Stimulated activated memory B cell treated with anti-CD40 and anti-IgM and Interleukin-4, amounts not matched to agents 10 μg/mL and 1 μg/mL and 100 μg/mL, for 72 hours (primary cell): Measurements from ENCODE around the gene CGNL1.
A peak's percentile ranks its signal among the peaks of the same experiment; 100 is the strongest.

Source experiments
- ATAC-seq: fragments of 150-1000 bp; cut with Tn5 transposase; 2 replicates; pipeline ENCODE4 v1.10.0; 2021
- H3K27ac Mint-ChIP-seq: one replicate; pipeline ENCODE4 v1.8.0; 2022; ENCODE audit warnings: mild to moderate bottlenecking, mixed read lengths
- H3K27me3 Mint-ChIP-seq: one replicate; pipeline ENCODE4 v1.8.0; 2022; ENCODE audit warnings: mixed read lengths
- H3K36me3 Mint-ChIP-seq: one replicate; pipeline ENCODE4 v1.8.0; 2022; ENCODE audit warnings: mixed read lengths
- H3K4me1 Mint-ChIP-seq: one replicate; pipeline ENCODE4 v1.8.0; 2022; ENCODE audit warnings: mixed read lengths
- H3K4me3 Mint-ChIP-seq: one replicate; pipeline ENCODE4 v1.8.0; 2022; ENCODE audit warnings: mild to moderate bottlenecking, moderate library complexity, mixed read lengths
- H3K9me3 Mint-ChIP-seq: one replicate; pipeline ENCODE4 v1.8.0; 2022; ENCODE audit warnings: mixed read lengths

The CGNL1 gene

DNA sequence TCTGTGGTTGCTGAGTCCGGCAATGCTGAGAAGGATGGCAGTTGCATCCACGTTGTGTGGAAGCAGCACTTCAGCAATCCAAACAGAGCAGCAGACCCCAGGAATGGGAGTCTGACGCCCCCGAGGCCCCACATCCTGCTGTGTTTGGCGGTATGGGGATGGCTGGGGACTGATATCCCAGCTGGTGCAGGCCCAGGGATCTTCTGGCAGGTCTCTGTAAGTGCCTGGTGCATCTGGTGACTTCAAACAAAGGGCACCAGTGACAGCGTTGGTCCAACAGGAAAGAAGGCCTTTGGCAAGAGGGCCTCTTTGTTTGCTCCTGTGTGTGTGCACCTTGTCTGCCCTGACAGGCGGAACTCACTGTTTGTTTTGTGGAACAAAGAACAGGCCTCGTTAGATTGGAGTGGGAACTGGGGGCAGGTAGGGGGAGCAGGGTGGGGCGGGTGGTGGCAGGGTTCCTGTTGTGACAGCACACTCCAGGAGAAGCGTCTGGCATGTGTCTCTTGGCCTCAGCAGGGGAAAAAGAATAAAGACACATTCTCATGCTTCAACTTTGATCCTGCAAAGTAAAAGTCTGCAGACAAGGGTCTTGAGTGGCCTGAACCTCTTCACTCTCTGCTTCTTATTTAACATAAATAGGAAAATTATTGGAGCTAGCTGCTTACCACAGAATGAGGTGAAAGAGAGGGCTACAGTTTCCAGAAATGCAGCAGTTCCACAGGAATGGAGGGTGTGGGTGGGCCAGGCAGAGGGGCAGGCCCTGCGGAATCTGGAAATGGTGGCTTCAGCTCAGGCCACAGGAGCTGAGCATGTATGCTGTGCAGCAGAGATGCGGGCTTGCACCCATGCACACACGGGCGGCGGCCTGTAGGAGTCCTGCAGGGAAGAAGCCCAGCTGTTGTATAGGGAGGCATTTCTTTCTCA lies 120.9 kb downstream of the CGNL1 start:
- Mint-ChIP-seq H3K27me3 (no peaks in the 10 kb centered on the region), H3K36me3 (no peaks in the 10 kb centered on the region), H3K27ac (no peak overlapping the region), H3K9me3 (no peaks in the 10 kb centered on the region), H3K4me1 (peaks cover 8% of the 10 kb centered on the region), H3K4me3 (no peak overlapping the region)
- ATAC-seq: no peak

DNA sequence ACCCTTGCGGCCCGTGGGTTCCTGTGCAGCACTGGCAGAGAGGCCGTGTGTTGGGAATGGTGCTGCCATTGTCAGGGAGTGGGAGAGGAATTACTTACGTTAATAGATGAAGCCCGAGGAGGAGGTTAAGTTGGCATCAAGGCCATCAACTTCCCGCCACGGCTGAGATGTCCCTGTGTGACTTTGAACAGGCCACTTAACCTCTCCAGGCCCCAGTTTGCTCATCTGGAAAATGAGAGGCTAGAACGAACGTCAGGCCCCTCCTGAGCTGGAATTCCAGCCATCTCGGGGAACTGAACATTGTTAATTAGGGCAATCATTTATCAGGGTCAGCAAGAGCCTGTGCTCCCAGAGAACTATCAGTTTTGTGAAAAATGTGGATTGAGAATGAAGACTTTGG lies 124.0 kb downstream of the CGNL1 start:
- H3K36me3 Mint-ChIP-seq: no peaks in the 10 kb centered on the region
- H3K4me1 Mint-ChIP-seq: no peaks in the 10 kb centered on the region
- no peaks in the 10 kb centered on the region for H3K27me3 Mint-ChIP-seq
- no peak overlapping the region for H3K27ac Mint-ChIP-seq
- H3K4me3 Mint-ChIP-seq: no peak overlapping the region
- ATAC-seq: no peak
- H3K9me3 Mint-ChIP-seq: no peaks in the 10 kb centered on the region

DNA sequence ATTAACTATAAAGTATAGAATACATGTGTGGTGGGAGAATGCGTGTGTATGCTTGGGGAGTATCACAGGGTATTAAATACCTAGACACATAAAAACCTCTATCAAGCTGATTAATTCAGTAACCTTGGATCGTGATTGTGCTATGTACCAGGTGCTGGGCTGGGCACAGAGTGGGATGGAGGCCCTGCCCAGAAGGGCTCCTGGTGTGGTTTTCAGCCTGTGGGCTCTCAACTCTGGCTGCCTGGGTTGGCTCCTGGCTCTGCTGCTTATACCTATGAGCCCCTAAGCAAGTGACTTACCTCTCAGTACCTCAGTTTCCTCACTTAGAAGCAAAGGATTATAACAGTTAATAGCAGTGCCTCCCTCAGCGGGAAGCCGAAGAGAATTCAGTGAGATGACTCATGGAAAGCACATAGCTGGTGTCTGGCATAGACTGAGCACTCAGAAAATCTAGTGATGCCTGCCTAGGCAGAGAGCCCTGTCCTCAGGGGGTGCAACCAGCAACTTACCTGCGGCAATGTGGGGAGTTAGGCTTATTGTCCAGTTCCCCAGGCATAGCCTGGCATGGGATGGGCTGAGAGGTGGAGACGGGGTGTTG lies 124.8 kb downstream of the CGNL1 start:
- Mint-ChIP-seq H3K9me3 (no peaks in the 10 kb centered on the region), H3K27ac (no peak overlapping the region), H3K4me3 (no peak overlapping the region), H3K27me3 (no peaks in the 10 kb centered on the region), H3K36me3 (no peaks in the 10 kb centered on the region), H3K4me1 (no peaks in the 10 kb centered on the region)
- no peak for ATAC-seq

DNA sequence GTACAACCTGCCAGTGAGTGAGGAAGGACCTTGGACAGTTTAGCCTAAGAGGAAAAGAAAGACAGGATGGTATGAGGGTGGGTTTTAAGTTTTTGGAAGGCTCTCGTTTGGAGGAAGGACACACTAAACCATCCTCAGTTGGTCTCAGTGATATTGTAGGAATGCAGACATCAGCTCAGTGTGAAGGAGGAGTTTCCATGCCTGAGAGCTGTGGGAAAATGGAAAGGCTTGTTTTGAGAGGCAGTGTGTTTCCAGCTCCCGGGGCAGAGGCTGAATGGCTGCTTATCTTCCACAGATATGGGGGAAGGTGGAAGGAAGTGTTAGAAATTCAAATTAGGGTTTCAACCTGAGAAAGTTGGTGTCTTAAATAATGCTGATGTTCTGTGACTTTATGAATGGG lies 125.8 kb downstream of the CGNL1 start:
- no peak overlapping the region for H3K27ac Mint-ChIP-seq
- no peak for ATAC-seq
- no peaks in the 10 kb centered on the region for H3K36me3 Mint-ChIP-seq

DNA sequence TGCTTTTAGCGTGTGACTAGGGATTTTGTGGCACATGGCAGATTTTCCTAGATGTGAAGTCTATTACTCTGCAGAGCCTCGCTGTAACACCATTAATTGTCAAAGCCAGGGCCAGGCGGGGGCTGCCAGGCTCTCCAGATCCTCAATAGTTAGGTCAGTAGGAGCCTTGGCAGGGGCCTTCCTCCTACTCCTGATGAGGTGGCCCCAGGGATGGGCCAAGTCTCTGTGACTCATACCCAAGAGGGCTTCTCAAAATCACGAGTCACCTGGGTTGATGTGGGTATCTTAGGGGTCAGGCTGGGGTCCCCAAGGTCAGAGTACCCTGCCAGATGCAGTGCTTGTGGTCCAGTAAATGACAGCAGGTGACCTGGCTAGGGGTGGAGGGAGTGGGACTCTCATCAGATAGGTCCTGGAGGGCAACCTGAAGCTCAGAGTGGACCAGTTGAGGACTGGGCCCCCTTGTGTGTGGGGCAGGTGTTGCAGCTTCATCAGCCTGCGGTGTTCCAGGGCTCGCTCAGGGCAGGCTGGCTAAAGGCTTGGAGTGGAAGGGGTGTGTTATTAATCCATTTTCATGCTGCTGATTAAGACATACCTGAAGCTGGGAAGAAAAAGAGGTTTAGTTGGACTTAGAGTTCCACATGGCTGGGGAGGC lies 126.9 kb downstream of the CGNL1 start:
- Mint-ChIP-seq H3K36me3 (no peaks in the 10 kb centered on the region), H3K4me3 (no peak overlapping the region), H3K4me1 (no peaks in the 10 kb centered on the region), H3K27ac (no peak overlapping the region), H3K27me3 (no peaks in the 10 kb centered on the region), H3K9me3 (no peaks in the 10 kb centered on the region)
- no peak for ATAC-seq

More for the DNA sequence above, 125.8 kb downstream of the CGNL1 start:
- Mint-ChIP-seq H3K4me3 (no peak overlapping the region), H3K4me1 (no peaks in the 10 kb centered on the region), H3K9me3 (no peaks in the 10 kb centered on the region), H3K27me3 (no peaks in the 10 kb centered on the region)

DNA sequence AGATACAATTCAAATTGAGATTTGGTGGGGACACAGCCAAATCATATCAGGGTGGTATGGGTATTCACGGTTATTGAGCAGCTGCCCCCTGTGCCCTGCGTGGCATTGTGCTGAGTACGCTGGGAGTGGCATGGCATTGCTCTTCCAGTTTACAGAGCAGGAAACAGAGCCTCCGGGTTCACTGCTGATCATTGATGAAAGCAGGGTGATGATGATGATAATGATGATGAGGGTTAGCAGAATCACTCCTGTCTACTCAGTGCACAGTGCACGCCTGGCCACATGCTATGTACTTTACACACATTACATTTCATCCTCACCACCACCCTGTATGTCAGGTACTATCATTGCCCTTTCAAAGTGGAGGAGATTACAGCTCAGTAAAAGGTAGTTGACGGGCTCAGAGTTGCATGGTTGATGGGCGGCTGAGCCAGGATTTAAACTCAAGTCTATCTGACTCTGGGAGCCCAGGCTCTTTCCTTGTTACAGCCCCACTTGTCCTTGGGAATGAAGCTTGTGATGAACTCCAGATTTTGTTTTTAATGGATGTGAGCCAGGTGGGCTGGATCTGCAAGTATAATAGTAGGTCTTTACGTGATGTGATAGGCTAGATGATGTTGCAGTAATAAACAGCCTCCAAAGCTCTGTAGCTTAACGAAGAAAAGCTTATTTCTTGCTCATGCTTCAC lies 127.8 kb downstream of the CGNL1 start:
- no peak overlapping the region for H3K27ac Mint-ChIP-seq
- no peak for ATAC-seq
- H3K4me1 Mint-ChIP-seq: peaks cover 7% of the 10 kb centered on the region
- no peaks in the 10 kb centered on the region for H3K36me3 Mint-ChIP-seq
- H3K4me3 Mint-ChIP-seq: no peak overlapping the region
- H3K9me3 Mint-ChIP-seq: no peaks in the 10 kb centered on the region
- H3K27me3 Mint-ChIP-seq: no peaks in the 10 kb centered on the region

DNA sequence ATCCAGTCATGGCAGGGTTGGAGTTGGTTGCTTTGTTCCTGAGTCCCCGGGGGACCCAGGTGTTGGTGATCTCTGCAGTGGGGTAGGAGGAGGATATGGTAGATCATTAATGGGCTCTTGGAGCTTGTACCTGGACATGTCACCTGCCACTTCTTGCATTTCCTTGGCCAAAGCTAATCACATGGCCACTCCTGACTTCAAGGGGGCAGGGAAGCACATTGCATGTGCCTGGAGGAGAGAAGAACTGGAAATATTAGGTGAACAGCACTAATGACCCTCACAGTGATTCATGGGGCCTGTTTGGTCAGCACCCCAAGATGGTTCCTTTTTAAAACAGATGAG lies 128.3 kb downstream of the CGNL1 start:
- H3K27me3 Mint-ChIP-seq: no peaks in the 10 kb centered on the region
- no peaks in the 10 kb centered on the region for H3K36me3 Mint-ChIP-seq
- H3K4me1 Mint-ChIP-seq: peaks cover 12% of the 10 kb centered on the region
- no peaks in the 10 kb centered on the region for H3K9me3 Mint-ChIP-seq
- H3K4me3 Mint-ChIP-seq: no peak overlapping the region
- H3K27ac Mint-ChIP-seq: no peak overlapping the region
- no peak for ATAC-seq

DNA sequence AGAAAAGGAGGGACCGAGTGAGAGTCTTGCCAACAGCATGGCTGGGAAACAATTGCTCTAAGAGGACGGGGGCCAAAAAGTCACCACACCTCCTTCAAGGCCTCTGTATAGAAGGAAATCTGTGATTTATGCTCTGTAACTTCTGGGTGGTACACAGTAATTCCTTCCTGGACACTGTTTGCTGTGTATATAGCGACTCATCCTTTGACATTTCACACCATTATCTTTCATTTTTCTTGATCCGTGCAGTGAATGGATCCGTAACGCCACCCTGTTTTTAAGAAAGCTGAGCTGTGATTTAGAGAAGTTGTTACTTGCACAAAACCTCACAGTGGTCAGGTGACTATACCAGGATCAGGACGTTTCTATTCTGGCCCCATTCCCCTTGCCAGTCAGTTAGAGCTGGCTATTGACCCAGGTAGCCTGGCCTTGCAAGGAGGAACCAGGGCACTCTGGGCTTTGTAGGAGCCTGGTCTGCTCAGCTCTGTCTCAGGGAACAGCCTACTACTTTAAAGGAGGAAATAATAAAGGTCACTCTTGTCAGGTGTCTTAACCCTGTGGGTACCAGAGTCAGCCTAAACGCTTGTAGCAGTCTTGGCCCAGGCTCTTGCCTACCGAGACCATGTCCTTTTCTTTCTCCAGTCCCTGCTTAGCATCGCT lies 128.9 kb downstream of the CGNL1 start:
- no peak overlapping the region for H3K27ac Mint-ChIP-seq
- H3K4me1 Mint-ChIP-seq: peaks cover 18% of the 10 kb centered on the region
- H3K4me3 Mint-ChIP-seq: no peak overlapping the region
- H3K9me3 Mint-ChIP-seq: no peaks in the 10 kb centered on the region
- no peaks in the 10 kb centered on the region for H3K27me3 Mint-ChIP-seq
- no peaks in the 10 kb centered on the region for H3K36me3 Mint-ChIP-seq
- no peak for ATAC-seq

DNA sequence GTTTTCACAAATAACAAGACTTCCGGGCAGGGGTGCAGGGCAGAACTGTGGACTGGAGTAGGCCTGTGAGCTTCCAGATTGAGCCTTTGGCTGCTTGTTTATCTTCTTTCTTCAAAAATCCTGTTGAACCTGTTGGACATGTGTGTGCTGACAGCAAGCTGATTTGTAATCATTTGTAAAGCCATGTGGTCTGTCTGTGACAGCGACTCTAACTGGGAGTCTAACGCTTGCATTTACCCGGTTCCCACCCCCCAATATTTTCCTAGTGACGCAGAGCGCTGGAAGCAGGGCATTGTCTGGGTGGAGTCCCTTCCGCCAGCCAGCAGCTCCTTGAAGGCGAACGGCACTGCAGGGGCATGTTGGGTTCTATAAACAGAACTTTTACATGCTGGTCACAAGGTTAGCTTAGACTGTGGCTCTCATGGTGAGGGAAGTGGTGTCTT lies 129.7 kb downstream of the CGNL1 start:
- Mint-ChIP-seq H3K4me1 (peaks cover 21% of the 10 kb centered on the region), H3K36me3 (no peaks in the 10 kb centered on the region), H3K27ac (no peak overlapping the region), H3K27me3 (no peaks in the 10 kb centered on the region), H3K4me3 (no peak overlapping the region), H3K9me3 (no peaks in the 10 kb centered on the region)
- ATAC-seq: no peak

DNA sequence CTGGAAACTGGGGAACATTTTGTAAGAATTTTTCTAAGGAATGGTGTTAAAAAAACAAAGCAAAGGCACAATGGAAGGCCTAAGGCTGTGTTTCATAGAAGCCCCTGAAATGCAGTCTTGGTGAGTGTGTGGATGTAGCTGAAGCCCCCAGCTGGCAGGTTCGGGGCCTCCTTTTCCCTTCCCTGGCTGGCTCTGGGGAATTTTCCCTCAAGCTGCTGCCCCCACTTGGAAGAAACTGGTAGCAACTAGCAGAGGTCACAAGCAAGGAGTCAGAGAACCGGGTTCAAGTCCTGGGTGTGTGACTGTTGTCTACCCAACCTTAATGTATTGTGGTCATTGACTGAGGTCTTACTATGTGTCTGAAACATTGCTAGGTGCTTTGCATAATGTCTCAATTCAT lies 130.1 kb downstream of the CGNL1 start:
- H3K27me3 Mint-ChIP-seq: no peaks in the 10 kb centered on the region
- no peaks in the 10 kb centered on the region for H3K9me3 Mint-ChIP-seq
- no peaks in the 10 kb centered on the region for H3K36me3 Mint-ChIP-seq
- ATAC-seq: no peak
- peaks cover 21% of the 10 kb centered on the region for H3K4me1 Mint-ChIP-seq
- no peak overlapping the region for H3K4me3 Mint-ChIP-seq
- no peak overlapping the region for H3K27ac Mint-ChIP-seq

DNA sequence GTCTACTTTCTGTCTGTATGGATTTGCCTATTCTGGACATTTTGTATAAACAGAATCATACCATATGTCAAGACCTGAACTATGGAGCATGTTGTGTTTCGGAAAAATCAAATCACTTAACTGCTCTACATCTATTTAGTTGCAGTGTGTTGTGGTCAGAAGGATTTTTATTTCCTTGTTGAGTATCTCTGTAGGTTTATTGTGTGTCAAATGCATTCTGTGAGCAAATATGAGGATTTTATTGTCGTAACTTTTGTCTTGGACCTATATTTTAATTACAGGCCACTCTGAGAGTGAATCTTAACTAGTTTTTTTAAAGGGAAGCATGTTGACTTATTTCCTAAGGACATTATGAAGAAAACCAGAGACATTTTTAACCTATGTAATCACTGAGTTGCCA lies 130.8 kb downstream of the CGNL1 start:
- Mint-ChIP-seq H3K4me1 (peaks cover 21% of the 10 kb centered on the region), H3K27me3 (no peaks in the 10 kb centered on the region)
- ATAC-seq: no peak

DNA sequence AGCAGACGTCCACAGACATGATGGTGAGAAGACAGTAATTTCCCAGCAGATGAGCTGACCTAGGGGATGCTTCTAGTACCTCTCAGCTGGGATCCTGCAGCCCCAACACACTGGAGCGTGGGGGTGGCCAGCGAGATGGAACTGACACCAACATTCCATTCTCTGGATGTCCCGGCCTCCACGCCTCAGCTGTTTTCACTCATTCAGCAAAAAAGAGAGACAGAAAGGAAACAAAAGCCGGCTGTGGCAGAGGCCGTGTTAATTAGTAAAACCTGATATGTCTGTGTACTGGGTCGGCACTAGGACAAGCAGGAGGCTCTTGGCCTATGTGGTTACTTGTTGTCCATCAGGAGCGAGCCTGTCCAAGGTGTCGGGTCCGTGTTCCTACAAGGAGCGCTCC lies 132.8 kb downstream of the CGNL1 start:
- H3K36me3 Mint-ChIP-seq: no peaks in the 10 kb centered on the region
- no peak for ATAC-seq

More for the DNA sequence above, 130.8 kb downstream of the CGNL1 start:
- no peaks in the 10 kb centered on the region for H3K9me3 Mint-ChIP-seq
- no peak overlapping the region for H3K27ac Mint-ChIP-seq
- H3K36me3 Mint-ChIP-seq: no peaks in the 10 kb centered on the region
- H3K4me3 Mint-ChIP-seq: no peak overlapping the region

DNA sequence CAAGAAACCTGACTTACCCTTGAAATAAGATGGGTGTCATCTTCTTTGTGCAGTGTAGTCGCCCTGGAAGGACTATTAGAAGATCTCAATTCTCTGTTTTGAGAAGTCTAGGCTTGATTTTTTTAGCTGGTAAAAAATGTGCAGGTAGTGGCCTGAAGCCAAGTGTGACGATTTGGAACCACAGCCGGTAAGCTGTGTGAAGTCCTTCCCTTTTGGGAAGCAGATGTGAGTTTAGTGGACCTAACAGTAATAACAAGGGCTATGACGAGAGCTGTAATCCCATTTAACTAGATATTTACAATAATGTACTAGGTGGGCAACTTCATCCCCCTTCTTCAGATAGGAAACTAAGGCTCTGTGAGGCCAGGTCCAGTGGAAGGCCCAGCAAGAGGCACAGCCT lies 133.7 kb downstream of the CGNL1 start:
- H3K27ac Mint-ChIP-seq: no peak overlapping the region
- peak; percentile 67 for ATAC-seq
- H3K4me1 Mint-ChIP-seq: peaks cover 21% of the 10 kb centered on the region
- no peaks in the 10 kb centered on the region for H3K9me3 Mint-ChIP-seq
- H3K36me3 Mint-ChIP-seq: no peaks in the 10 kb centered on the region
- H3K4me3 Mint-ChIP-seq: no peak overlapping the region
- H3K27me3 Mint-ChIP-seq: no peaks in the 10 kb centered on the region

More for the DNA sequence above, 132.8 kb downstream of the CGNL1 start:
- no peak overlapping the region for H3K4me3 Mint-ChIP-seq
- no peaks in the 10 kb centered on the region for H3K9me3 Mint-ChIP-seq
- no peaks in the 10 kb centered on the region for H3K27me3 Mint-ChIP-seq
- H3K4me1 Mint-ChIP-seq: peaks cover 21% of the 10 kb centered on the region
- H3K27ac Mint-ChIP-seq: no peak overlapping the region

DNA sequence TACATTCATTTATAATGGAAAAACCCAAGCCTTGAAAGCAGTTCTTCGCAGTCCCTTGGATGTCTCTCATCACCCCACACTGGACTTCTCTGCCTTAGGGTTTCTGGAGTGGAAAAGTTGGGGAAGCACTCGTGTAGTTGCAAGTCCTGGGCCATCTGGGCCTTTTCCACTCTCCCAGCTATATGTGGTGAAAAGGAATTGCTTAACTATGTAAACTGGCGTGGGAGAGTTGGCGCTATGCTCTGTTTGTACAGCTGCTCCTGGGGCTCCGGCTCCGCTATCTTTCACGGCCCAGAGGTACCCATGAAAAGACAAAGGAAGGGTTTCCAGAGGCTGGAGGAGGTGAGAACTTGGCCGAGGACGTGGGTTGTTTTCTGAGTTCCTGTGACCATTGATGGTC lies 134.3 kb downstream of the CGNL1 start:
- no peak overlapping the region for H3K27ac Mint-ChIP-seq

More for the DNA sequence above, 134.3 kb downstream of the CGNL1 start:
- Mint-ChIP-seq H3K4me3 (no peak overlapping the region), H3K36me3 (no peaks in the 10 kb centered on the region), H3K9me3 (no peaks in the 10 kb centered on the region), H3K27me3 (no peaks in the 10 kb centered on the region), H3K4me1 (peaks cover 21% of the 10 kb centered on the region)
- ATAC-seq: no peak
